Measurements from ENCODE around the gene ADK.
"Not testable (repeated sequence)": the region's sequence is repeated elsewhere in the genome, so short reads cannot be mapped to it uniquely, and the experiment has no call there.

The ADK gene

DNA sequence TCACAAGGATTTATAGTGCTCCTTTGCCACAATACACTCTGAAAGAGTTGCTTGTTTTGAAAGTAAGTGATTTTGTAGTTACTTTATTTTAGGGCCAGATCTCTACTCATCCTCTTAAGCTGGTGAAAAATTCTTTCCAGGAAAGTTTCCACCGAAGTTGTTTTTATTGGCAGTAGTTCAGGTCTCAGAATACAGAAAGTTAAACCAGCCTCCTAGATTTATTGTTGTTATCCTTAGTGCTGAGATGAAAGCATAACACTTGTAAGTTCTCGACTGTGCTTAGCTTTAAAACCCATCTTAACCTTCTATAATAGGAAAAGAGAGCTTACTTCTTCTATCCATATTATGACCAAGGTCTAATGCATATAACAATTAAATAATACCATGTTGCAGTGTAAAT lies 5.9 kb upstream of the ADK start:
- Histone ChIP-seq H3K36me3 (ENCODE audit: control insufficient read depth, insufficient read depth, low read length) (peaks cover 7% of the 10 kb centered on the region; the same call in 1 of the 2 replicates), H3K4me1 (ENCODE audit: control insufficient read depth, insufficient read depth, low read length) (peaks cover 5% of the 10 kb centered on the region), H3K4me3 (ENCODE audit: low read depth, low read length) (no peak overlapping the region), H3K27me3 (ENCODE audit: control insufficient read depth, insufficient read depth, low read length) (no peaks in the 10 kb centered on the region), H3K9ac (ENCODE audit: low read depth, low read length) (no peak overlapping the region), H3K9me3 (ENCODE audit: control insufficient read depth, insufficient read depth, low read length) (no peaks in the 10 kb centered on the region), H3K27ac (ENCODE audit: low read depth, low read length) (no peak overlapping the region)

DNA sequence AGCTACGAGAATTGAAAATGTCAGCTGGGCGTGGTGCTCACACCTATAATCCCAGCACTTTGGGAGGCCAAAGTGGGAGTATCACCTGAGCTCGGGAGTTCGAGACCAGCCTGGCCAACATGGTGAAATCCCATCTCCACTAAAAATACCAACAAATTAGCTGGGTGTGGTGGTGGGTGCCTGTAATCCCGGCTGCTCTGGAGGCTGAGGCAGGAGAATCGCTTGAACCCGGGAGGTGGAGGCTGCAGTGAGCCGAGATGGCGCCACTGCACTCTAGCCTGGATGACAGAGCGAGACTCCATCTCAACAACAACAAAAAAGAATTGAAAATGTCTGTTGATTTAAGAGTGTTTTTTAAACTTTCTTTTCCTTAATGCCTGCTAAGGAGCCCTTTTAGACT lies 4.0 kb upstream of the ADK start:
- H3K27ac ChIP-seq (ENCODE audit: low read depth, low read length); H3K27me3 ChIP-seq (ENCODE audit: control insufficient read depth, insufficient read depth, low read length); H3K36me3 ChIP-seq (ENCODE audit: control insufficient read depth, insufficient read depth, low read length); H3K4me3 ChIP-seq (ENCODE audit: low read depth, low read length); H3K4me1 ChIP-seq (ENCODE audit: control insufficient read depth, insufficient read depth, low read length); H3K9me3 ChIP-seq (ENCODE audit: control insufficient read depth, insufficient read depth, low read length); H3K9ac ChIP-seq (ENCODE audit: low read depth, low read length): not testable (repeated sequence)

DNA sequence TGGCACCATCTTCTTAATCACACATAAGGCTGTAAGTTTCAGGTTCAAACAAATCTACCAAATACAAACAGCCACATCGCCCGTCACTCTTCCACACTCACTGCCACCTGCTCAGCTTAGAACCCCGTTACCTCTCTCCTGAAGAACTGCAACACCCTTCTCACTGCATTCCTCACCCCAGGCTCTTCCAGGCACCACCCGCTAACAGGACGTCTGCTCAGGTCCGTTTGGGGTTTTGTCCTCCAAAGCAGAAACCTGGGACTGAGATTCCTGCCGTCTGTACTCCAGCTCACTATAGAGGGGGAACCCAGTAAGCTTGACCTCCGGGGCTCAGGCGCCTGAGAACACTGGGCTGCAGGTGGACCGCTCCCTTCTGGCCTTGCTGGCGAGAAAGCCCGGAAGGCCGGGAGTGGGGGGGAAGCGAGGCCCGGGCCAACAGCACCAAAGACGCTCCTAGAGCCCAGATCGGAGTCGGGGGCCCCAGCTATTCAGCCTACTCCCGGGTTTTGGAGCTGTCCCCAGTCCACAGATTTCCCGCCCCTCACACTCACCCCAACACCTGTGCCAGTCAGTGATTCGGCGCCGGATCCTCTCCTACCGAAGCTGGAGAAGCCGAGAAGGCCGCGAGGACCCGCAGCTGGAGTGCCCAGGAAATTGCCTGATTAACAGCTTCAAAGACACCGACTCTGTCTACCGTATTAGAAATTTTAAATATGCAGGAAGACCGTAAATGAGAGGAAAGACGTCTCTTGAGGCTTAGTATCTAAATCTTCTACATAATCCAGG lies 624 bp upstream of the ADK start, which contains the start of gene AP3M1:
Gene AP3M1, minus strand, starts transcription at position 625 of the 786 bp plus-strand sequence. CDS start 12,449 bp downstream, outside the sequence.
- Histone ChIP-seq H3K4me3 (ENCODE audit: low read depth, low read length) (peak within 1 kb of the TSS; percentile 98), H3K9ac (ENCODE audit: low read depth, low read length) (peak within 1 kb of the TSS; percentile 97), H3K27ac (ENCODE audit: low read depth, low read length) (peak within 1 kb of the TSS; percentile 98), H3K4me1 (ENCODE audit: control insufficient read depth, insufficient read depth, low read length) (peaks cover 16% of the 10 kb centered on the region), H3K36me3 (ENCODE audit: control insufficient read depth, insufficient read depth, low read length) (peaks cover 7% of the 10 kb centered on the region; the same call in 1 of the 2 replicates), H3K9me3 (ENCODE audit: control insufficient read depth, insufficient read depth, low read length) (no peaks in the 10 kb centered on the region), H3K27me3 (ENCODE audit: control insufficient read depth, insufficient read depth, low read length) (no peaks in the 10 kb centered on the region)

DNA sequence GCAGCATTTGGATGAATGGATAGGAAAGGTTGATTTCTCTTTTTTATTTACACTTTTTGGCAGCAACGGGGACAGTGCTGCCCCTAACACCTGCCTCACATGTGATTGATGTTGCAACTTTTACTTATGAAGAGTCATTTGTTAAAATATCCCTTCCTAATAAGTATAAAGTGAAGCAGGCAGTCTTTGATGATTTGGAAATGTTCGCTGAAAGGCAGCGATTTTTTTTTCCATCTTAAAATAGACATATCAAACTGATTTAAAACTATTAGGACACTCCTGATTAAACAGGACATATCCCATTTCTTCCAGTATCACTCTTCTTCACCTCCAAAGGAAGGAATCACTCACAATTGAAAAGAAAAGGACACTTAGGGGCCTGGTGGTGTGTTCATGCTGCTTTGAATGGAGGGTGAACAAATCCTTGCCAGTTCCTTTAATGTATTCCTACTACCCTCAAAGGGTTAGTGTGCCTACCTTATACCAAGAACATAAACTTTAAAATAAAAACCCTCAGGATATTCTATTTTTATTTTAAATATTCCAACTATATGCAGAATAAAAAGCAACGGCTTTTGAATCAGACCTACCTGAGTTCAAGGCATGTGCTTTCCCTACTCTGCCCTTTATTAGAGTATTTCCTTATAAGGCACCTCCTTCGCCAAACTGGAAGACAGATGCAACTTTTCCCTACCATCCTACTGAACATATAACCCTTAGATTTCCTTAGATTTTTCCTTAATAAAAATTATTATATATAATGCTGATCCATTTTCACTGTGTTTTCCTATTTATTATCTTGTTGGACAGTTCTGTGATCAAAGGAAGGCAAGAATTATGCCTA lies 1.1 kb downstream of the ADK start:
- Histone ChIP-seq H3K4me1 (ENCODE audit: control insufficient read depth, insufficient read depth, low read length) (peaks cover 16% of the 10 kb centered on the region), H3K27ac (ENCODE audit: low read depth, low read length) (peak overlapping the region; percentile 89)

DNA sequence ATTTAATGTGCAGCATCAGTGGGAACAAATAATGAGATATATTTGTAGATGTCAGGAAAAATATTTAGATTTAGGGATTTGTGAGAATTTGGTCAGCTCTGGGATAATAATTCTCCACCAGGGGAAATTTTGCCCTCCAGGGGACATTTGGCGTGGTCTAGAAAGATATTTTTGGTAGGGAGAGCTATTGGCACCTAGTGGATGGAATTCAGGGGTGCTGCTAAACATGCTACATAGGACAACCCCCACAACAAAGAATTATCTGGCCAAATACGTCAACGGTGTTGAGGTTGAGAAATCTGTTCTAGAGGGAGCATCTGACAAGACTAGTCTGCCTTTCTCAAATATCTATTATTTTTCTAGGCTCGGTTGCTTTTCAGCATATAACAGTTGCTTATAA lies 2.1 kb downstream of the ADK start:
- peak overlapping the region; percentile 98; the same call in 1 of the 2 replicates for H3K4me3 ChIP-seq (ENCODE audit: low read depth, low read length)
- no peaks in the 10 kb centered on the region for H3K9me3 ChIP-seq (ENCODE audit: control insufficient read depth, insufficient read depth, low read length)
- H3K27ac ChIP-seq (ENCODE audit: low read depth, low read length): no peak overlapping the region
- H3K36me3 ChIP-seq (ENCODE audit: control insufficient read depth, insufficient read depth, low read length): no peaks in the 10 kb centered on the region
- no peaks in the 10 kb centered on the region for H3K27me3 ChIP-seq (ENCODE audit: control insufficient read depth, insufficient read depth, low read length)
- H3K9ac ChIP-seq (ENCODE audit: low read depth, low read length): no peak overlapping the region
- H3K4me1 ChIP-seq (ENCODE audit: control insufficient read depth, insufficient read depth, low read length): peaks cover 16% of the 10 kb centered on the region

More for the DNA sequence above, 1.1 kb downstream of the ADK start:
- no peaks in the 10 kb centered on the region for H3K9me3 ChIP-seq (ENCODE audit: control insufficient read depth, insufficient read depth, low read length)
- peak overlapping the region; percentile 88 for H3K9ac ChIP-seq (ENCODE audit: low read depth, low read length)
- H3K36me3 ChIP-seq (ENCODE audit: control insufficient read depth, insufficient read depth, low read length): no peaks in the 10 kb centered on the region
- peak overlapping the region; percentile 98 for H3K4me3 ChIP-seq (ENCODE audit: low read depth, low read length)
- no peaks in the 10 kb centered on the region for H3K27me3 ChIP-seq (ENCODE audit: control insufficient read depth, insufficient read depth, low read length)

DNA sequence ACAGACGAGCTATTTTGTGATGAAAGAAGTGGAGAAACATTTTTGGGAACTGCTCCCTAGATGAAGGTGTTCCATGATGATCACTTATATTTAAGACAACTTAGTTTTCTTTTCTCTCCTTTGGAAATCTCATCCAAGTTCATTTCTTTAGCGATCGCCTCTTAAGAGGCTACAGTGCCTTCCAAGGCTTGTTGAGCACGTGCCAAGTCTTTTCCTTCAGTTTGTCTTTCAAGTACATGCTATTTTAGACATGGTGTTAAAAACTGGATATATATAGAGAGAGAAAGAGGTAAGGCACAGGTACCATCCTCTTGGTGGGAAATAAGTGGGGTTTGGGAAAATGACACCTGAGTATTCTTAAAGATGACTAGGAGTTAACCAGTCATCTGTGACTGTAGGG lies 2.7 kb downstream of the ADK start:
- H3K36me3 ChIP-seq (ENCODE audit: control insufficient read depth, insufficient read depth, low read length): no peaks in the 10 kb centered on the region
- H3K9ac ChIP-seq (ENCODE audit: low read depth, low read length): no peak overlapping the region
- H3K4me1 ChIP-seq (ENCODE audit: control insufficient read depth, insufficient read depth, low read length): peaks cover 16% of the 10 kb centered on the region
- H3K27me3 ChIP-seq (ENCODE audit: control insufficient read depth, insufficient read depth, low read length): no peaks in the 10 kb centered on the region
- no peak overlapping the region for H3K4me3 ChIP-seq (ENCODE audit: low read depth, low read length)
- H3K27ac ChIP-seq (ENCODE audit: low read depth, low read length): no peak overlapping the region
- H3K9me3 ChIP-seq (ENCODE audit: control insufficient read depth, insufficient read depth, low read length): no peaks in the 10 kb centered on the region

DNA sequence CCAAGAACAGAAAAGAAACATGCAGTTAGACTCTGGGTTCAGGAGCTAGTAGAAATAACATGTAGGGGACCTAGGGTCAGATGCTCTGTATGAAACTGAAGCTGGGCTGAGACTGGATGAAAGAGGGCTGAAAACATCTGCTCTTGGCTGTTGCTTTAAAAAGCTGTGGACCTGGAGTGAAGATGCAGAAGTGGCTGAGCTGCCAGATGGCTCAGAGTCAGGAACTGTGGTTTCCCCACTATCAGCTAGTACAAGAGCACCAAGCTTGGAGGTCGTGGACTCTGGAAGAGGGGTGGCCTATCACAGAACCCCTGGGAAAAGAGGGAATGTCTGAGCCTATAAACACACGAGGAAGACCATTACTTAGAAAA lies 5.9 kb downstream of the ADK start:
- H3K27ac ChIP-seq (ENCODE audit: low read depth, low read length): no peak overlapping the region

DNA sequence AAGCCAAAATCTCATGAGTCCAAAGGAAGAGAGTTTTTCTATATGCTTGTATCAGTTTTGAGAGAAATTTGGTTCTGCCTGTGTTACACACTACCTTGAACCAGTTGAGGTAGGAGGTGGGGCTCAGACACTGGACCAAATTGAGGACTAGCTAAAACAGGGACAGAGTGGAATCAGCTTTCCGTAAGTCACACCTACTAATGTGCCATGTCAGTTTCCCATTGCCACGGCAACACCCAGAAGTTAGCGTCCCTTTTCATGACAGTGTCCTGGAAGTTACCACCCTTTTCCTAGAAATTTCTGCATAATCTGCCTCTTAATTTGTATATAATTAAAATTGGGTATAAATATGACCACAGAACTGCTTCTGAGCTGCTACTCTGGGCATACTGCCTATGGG lies 9.0 kb downstream of the ADK start:
- Histone ChIP-seq H3K36me3 (ENCODE audit: control insufficient read depth, insufficient read depth, low read length) (no peaks in the 10 kb centered on the region), H3K9me3 (ENCODE audit: control insufficient read depth, insufficient read depth, low read length) (no peaks in the 10 kb centered on the region), H3K27me3 (ENCODE audit: control insufficient read depth, insufficient read depth, low read length) (no peaks in the 10 kb centered on the region), H3K4me3 (ENCODE audit: low read depth, low read length) (no peak overlapping the region), H3K4me1 (ENCODE audit: control insufficient read depth, insufficient read depth, low read length) (peaks cover 3% of the 10 kb centered on the region), H3K27ac (ENCODE audit: low read depth, low read length) (no peak overlapping the region), H3K9ac (ENCODE audit: low read depth, low read length) (no peak overlapping the region)

More for the DNA sequence above, 5.9 kb downstream of the ADK start:
- Histone ChIP-seq H3K36me3 (ENCODE audit: control insufficient read depth, insufficient read depth, low read length) (no peaks in the 10 kb centered on the region), H3K4me3 (ENCODE audit: low read depth, low read length) (no peak overlapping the region), H3K9me3 (ENCODE audit: control insufficient read depth, insufficient read depth, low read length) (no peaks in the 10 kb centered on the region), H3K9ac (ENCODE audit: low read depth, low read length) (no peak overlapping the region), H3K4me1 (ENCODE audit: control insufficient read depth, insufficient read depth, low read length) (peaks cover 11% of the 10 kb centered on the region), H3K27me3 (ENCODE audit: control insufficient read depth, insufficient read depth, low read length) (no peaks in the 10 kb centered on the region)

DNA sequence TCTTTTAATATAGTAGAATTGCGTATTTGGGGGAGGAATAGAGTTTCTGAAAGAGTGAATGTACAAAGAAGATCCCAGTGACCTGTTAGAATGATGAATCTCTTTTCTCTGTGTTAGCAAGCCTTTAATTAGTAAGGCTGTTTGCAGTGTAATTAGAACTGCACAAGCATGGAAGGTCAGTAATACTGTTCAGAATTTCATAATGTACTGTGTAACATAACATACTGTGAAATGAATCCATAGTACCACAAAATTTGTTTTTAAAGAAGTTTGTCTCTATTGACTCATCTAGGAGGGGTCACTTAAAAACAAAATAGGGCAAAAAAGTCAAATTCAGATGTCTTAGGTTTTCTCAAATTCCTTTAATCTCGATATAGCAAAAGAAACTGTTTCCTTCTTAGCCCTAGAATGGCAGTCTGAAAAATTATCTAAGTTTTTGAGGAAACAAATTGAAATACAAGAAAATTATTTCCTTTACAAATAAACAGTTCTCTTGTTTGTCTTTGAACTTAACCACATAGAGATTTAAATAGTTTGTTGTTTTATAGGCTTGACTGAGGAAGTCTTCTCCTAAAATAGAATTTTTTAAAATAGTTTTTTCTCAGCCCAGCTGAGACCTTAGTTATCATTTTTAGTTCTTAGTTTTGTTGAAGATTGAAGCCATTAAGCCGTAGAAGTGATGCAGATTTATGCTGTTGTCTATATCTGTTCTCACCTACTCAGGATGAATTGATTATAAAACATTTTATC lies 12.5 kb downstream of the ADK start:
- no peak overlapping the region for H3K4me3 ChIP-seq (ENCODE audit: low read depth, low read length)
- H3K27me3 ChIP-seq (ENCODE audit: control insufficient read depth, insufficient read depth, low read length): no peaks in the 10 kb centered on the region
- H3K9me3 ChIP-seq (ENCODE audit: control insufficient read depth, insufficient read depth, low read length): no peaks in the 10 kb centered on the region
- no peak overlapping the region for H3K27ac ChIP-seq (ENCODE audit: low read depth, low read length)
- H3K9ac ChIP-seq (ENCODE audit: low read depth, low read length): no peak overlapping the region
- peaks cover 3% of the 10 kb centered on the region for H3K4me1 ChIP-seq (ENCODE audit: control insufficient read depth, insufficient read depth, low read length)
- H3K36me3 ChIP-seq (ENCODE audit: control insufficient read depth, insufficient read depth, low read length): no peaks in the 10 kb centered on the region

DNA sequence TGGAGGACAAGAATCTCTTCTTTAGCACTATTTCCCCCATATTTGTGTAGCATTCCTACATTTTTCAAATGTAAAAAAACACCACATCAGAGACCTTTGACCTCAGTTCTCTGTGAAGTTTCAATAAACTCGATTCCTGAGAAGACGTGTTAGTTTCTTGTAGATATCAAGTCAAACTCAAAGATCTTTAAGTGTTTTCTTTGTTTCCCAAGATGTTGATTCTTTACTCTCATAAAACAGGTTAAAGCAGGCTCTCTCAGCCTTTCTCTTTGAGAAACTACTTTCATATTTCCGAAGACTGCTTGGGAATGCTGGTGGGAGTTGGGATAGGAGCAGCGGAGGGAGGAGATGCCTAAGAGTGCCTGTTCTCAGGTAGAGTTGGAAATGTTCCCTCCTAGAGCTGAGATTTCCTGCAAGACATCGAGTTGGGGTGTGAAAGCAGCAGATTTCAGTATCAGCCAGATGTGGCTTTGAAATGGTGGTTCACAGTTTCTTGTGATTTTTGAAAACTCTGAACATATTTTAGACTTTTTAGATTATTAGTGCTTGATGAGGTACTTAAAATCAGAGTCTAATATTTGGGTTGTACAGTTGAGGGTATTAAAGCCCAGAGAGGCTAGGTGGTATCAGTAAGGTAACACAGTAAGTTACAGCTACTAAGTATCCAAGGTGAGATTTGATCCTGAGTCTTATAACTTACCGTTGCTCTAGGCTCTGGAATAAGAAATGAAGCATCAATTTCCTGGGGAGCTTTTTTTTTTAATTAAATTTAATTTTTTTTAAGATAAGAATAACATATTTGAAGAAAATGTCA lies 13.9 kb downstream of the ADK start:
- Histone ChIP-seq H3K4me1 (ENCODE audit: control insufficient read depth, insufficient read depth, low read length) (peaks cover 3% of the 10 kb centered on the region), H3K9ac (ENCODE audit: low read depth, low read length) (no peak overlapping the region), H3K9me3 (ENCODE audit: control insufficient read depth, insufficient read depth, low read length) (no peaks in the 10 kb centered on the region), H3K4me3 (ENCODE audit: low read depth, low read length) (no peak overlapping the region), H3K27ac (ENCODE audit: low read depth, low read length) (no peak overlapping the region), H3K27me3 (ENCODE audit: control insufficient read depth, insufficient read depth, low read length) (no peaks in the 10 kb centered on the region), H3K36me3 (ENCODE audit: control insufficient read depth, insufficient read depth, low read length) (no peaks in the 10 kb centered on the region)
